ENCODE results near the gene NMUR2.

- TF ChIP-seq, protein P1, sequence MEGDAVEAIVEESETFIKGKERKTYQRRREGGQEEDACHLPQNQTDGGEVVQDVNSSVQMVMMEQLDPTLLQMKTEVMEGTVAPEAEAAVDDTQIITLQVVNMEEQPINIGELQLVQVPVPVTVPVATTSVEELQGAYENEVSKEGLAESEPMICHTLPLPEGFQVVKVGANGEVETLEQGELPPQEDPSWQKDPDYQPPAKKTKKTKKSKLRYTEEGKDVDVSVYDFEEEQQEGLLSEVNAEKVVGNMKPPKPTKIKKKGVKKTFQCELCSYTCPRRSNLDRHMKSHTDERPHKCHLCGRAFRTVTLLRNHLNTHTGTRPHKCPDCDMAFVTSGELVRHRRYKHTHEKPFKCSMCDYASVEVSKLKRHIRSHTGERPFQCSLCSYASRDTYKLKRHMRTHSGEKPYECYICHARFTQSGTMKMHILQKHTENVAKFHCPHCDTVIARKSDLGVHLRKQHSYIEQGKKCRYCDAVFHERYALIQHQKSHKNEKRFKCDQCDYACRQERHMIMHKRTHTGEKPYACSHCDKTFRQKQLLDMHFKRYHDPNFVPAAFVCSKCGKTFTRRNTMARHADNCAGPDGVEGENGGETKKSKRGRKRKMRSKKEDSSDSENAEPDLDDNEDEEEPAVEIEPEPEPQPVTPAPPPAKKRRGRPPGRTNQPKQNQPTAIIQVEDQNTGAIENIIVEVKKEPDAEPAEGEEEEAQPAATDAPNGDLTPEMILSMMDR (conservative IDR thresholded peaks at IDR 0.05; ENCODE audit: low read length): no peak
- TF ChIP-seq EZH2phosphoT487 (IDR thresholded peaks at IDR 0.05; ENCODE audit: borderline replicate concordance): no peak
Measured at GRCh38 chr5:152422081-152422480, 17.0 kb upstream of the NMUR2 start.

All from Loucy (cell line).